Ammon's horn (tissue), 1 donor: Measurements from ENCODE around the gene HPSE2.
"Not testable (repeated sequence)": the region's sequence is repeated elsewhere in the genome, so short reads cannot be mapped to it uniquely, and the experiment has no call there.

Source experiments
- DNase-seq: peaks from one replicate; pipeline ENCODE4 v3.0.0-alpha.2; 2016; ENCODE audit warnings: low spot score

HPSE2 gene

GRCh38 chr10:98919899-98920298 lies 315.8 kb downstream of the HPSE2 start:
- DNase-seq = no peak

- DNase-seq = no peak
Observed at GRCh38 chr10:98917828-98918227, 317.8 kb downstream of the HPSE2 start.

- DNase-seq = no peak
Observed at GRCh38 chr10:98916526-98917125, 319.0 kb downstream of the HPSE2 start.

GRCh38 chr10:98915911-98916310 lies 319.7 kb downstream of the HPSE2 start:
- DNase-seq = no peak

GRCh38 chr10:98910546-98910945 lies 325.1 kb downstream of the HPSE2 start:
- no peak for DNase-seq

- DNase-seq = no peak
Observed at GRCh38 chr10:98910048-98910447, 325.6 kb downstream of the HPSE2 start.

GRCh38 chr10:98908868-98909267 lies 326.8 kb downstream of the HPSE2 start:
- DNase-seq = no peak

- not testable (repeated sequence) for DNase-seq
Observed at GRCh38 chr10:98908247-98908646, 327.4 kb downstream of the HPSE2 start.

- DNase-seq = no peak
Observed at GRCh38 chr10:98901441-98902110, 334.1 kb downstream of the HPSE2 start.

- DNase-seq = no peak
Observed at GRCh38 chr10:98899018-98899417, 336.6 kb downstream of the HPSE2 start.

GRCh38 chr10:98892523-98892922 lies 343.1 kb downstream of the HPSE2 start:
- no peak for DNase-seq

GRCh38 chr10:98886686-98887085 lies 349.0 kb downstream of the HPSE2 start:
- DNase-seq = no peak

- DNase-seq = no peak
Observed at GRCh38 chr10:98885378-98885777, 350.3 kb downstream of the HPSE2 start.

- no peak for DNase-seq
Observed at GRCh38 chr10:98881789-98882188, 353.9 kb downstream of the HPSE2 start.

GRCh38 chr10:98880971-98881370 lies 354.7 kb downstream of the HPSE2 start:
- DNase-seq = no peak

- DNase-seq = no peak
Observed at GRCh38 chr10:98878921-98879320, 356.7 kb downstream of the HPSE2 start.

- DNase-seq = no peak
Observed at GRCh38 chr10:98878418-98878817, 357.2 kb downstream of the HPSE2 start.

- DNase-seq = no peak
Observed at GRCh38 chr10:98861962-98862361, 373.7 kb downstream of the HPSE2 start.

GRCh38 chr10:98858525-98858924 lies 377.1 kb downstream of the HPSE2 start:
- no peak for DNase-seq

GRCh38 chr10:98855403-98856189 lies 380.1 kb downstream of the HPSE2 start:
- DNase-seq = no peak

GRCh38 chr10:98852686-98853085 lies 383.0 kb downstream of the HPSE2 start:
- no peak for DNase-seq

GRCh38 chr10:98848361-98848760 lies 387.3 kb downstream of the HPSE2 start:
- no peak for DNase-seq

- no peak for DNase-seq
Observed at GRCh38 chr10:98846787-98847186, 388.9 kb downstream of the HPSE2 start.
